WERI-Rb-1 (cell line): ENCODE data around the gene DMRTC2.

Experiments used
- DNase-seq: peaks from one replicate; pipeline ENCODE4 v3.0.0-alpha.2; 2020
- H3K27ac ChIP-seq: fragments of 250-450 bp; sonication (Bioruptor Pico); 2 replicates; pipeline ENCODE4 v1.5.1; 2020; ENCODE audit warnings: mild to moderate bottlenecking, moderate library complexity
- H3K27me3 ChIP-seq: fragments of 250-450 bp; sonication (Bioruptor Pico); 2 replicates; pipeline ENCODE4 v1.5.1; 2021; ENCODE audit warnings: mild to moderate bottlenecking, low read depth, moderate library complexity; ENCODE audit not compliant: insufficient read depth, severe bottlenecking
- H3K36me3 ChIP-seq: fragments of 250-450 bp; sonication (Bioruptor Pico); 2 replicates; pipeline ENCODE4 v1.5.1; 2020; ENCODE audit warnings: mild to moderate bottlenecking, moderate library complexity
- H3K4me3 ChIP-seq: 2 replicates; pipeline ENCODE4 v1.5.1; 2011; ENCODE audit warnings: low read depth, mild to moderate bottlenecking, control low read depth, low read length
- H3K9me3 ChIP-seq: fragments of 250-450 bp; sonication (Bioruptor Pico); 2 replicates; pipeline ENCODE4 v1.5.1; 2021; ENCODE audit warnings: mild to moderate bottlenecking, moderate library complexity; ENCODE audit not compliant: severe bottlenecking
- CTCF ChIP-seq: IDR thresholded peaks from 2 replicates; pipeline ENCODE4 v1.5.1; 2011; ENCODE audit warnings: low read depth, mild to moderate bottlenecking, control low read depth, inconsistent platforms, low read length

Gene DMRTC2

DNA sequence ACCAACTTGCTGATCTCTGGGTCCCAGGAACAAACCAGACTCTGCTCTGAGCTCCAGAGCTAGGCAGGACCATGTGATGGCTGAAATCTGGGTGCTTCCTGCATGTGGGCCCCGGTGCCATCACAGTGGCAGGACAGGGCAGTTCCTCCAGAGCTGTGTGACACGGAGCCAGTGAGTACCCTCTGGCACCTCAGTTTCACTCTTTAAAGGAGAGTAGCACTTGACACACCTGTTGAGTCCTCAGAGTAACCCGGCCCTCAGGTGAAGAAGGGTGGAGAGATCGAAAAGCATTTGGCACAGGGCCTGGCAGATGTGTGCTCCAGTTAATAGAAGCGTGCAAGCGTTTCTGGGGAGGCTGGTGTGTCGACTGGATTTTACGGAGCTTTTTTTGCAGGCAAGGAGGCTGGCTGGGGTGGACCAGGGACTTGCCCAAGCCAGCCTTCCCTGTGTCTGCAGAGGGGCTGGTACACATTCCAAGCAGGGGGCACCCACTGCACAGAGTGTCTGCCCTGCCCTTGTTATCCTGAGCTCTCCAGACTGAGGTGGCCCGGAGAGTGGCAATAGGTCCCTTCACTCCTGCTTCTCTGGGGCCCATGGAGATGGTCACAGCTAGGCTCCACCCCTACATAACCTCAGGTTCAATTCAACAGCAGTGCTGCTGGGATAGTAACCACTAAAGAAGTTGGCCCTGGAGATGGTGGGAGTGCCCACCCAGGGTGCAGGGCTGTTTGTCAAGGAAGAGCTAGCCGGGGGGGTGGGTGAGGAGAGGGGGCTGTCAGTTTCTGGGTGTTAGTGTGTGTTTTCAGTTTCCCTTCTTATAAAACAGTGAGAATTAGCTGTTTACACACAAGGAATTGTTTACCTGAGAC is 23.5 kb downstream of the DMRTC2 start:
- no peak overlapping the region for H3K27ac ChIP-seq
- DNase-seq = no peak
- H3K4me3 ChIP-seq = no peak overlapping the region
- H3K9me3 ChIP-seq = no peaks in the 10 kb centered on the region
- no peak for TF ChIP-seq CTCF
- H3K36me3 ChIP-seq = peaks cover 93% of the 10 kb centered on the region
- H3K27me3 ChIP-seq = no peaks in the 10 kb centered on the region

DNA sequence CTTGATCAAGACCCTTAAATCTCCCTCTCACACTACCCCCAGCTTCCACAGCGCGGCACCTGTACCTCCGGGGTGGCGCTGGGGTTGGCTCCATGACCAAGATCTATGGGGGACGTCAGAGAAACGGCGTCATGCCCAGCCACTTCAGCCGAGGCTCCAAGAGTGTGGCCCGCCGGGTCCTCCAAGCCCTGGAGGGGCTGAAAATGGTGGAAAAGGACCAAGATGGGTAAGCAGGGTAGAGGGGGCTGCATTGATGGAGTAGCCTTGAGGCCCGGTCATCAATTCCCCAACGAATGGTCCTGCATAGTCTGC is 24.1 kb downstream of the DMRTC2 start:
- H3K9me3 ChIP-seq = no peaks in the 10 kb centered on the region
- no peak overlapping the region for H3K27ac ChIP-seq
- no peak for DNase-seq
- no peak for TF ChIP-seq CTCF
- H3K4me3 ChIP-seq = no peak overlapping the region
- peaks cover 87% of the 10 kb centered on the region for H3K36me3 ChIP-seq
- no peaks in the 10 kb centered on the region for H3K27me3 ChIP-seq

- Histone ChIP-seq H3K9me3 (no peaks in the 10 kb centered on the region), H3K27me3 (no peaks in the 10 kb centered on the region), H3K4me3 (no peak overlapping the region), H3K36me3 (peaks cover 82% of the 10 kb centered on the region), H3K27ac (no peak overlapping the region)
- DNase-seq = no peak
- no peak for TF ChIP-seq CTCF
Observed at GRCh38 chr19:41869374-41869955, 24.6 kb downstream of the DMRTC2 start.

- Histone ChIP-seq H3K4me3 (no peak overlapping the region), H3K27me3 (no peaks in the 10 kb centered on the region), H3K27ac (no peak overlapping the region), H3K36me3 (peaks cover 72% of the 10 kb centered on the region), H3K9me3 (no peaks in the 10 kb centered on the region)
- DNase-seq = no peak
- no peak for TF ChIP-seq CTCF
Observed at GRCh38 chr19:41870401-41870873, 25.6 kb downstream of the DMRTC2 start.

- Histone ChIP-seq H3K27me3 (no peaks in the 10 kb centered on the region), H3K27ac (no peak overlapping the region), H3K4me3 (no peak overlapping the region), H3K36me3 (peaks cover 61% of the 10 kb centered on the region), H3K9me3 (no peaks in the 10 kb centered on the region)
- no peak for DNase-seq
- TF ChIP-seq CTCF = no peak
Observed at GRCh38 chr19:41871573-41872383, 26.9 kb downstream of the DMRTC2 start.
